ENCODE results near the gene METTL22.

The METTL22 gene

DNA sequence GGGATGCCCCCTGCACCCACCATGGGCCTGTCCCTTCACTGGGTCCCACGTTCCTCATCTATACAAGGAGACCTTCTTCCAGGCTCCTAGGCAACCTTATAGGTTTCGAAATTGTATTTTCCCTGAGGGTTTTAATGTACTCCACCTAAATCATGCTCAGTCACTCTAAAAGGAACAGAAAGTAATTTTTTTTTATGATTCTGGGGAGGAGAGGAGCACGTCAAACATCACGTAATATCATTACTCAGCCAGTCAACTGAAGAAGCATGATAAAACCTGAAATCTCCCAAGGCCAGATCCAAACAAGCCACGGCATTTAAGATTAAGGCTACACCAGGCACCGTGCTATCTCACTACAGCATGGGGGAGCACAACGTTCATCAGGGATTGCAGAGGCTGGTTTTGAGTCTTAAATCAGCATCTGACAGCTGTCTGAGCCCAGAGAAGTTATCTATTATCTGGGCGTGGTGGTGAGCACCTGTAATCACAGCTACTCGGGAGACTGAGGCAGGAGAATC is 27.3 kb upstream of the METTL22 start:
- no peak for DNase-seq

DNA sequence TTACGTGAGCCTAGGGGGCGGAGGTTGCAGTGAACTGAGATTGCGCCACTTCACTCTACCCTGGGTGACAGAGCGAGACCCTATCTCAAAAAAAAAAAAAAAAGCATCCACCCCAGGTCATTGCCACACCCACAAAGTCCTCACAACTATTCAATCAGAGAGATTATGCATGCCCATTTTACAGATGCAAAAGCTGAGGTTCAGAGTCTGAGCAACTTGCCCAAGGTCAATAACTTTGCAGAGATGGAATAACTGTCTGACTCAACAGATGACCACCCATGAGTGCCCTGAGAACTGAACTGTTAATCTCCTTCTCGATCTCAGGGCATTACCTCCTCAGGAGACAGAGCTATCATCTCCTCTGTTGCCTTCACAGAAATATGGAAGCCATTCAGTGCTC is 25.7 kb upstream of the METTL22 start:
- DNase-seq: no peak

DNA sequence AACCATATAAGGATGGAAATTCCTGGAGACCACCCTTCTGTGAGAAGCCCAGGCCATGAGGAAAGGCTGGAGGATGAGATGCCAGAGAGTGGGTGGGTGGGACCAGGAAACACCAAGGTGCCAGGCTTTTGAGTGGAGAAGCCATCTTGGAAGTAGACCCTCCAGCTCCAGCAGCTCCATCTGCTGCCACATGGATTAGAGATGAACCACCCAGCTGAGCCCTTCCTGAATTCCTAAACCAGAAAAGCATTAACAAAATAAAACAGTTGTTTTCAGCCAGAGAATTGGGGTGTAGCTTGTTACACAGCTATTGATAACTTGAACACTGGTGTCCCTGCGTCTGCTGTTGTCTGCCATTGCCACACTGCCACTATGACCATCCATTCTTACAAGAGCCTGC is 24.9 kb upstream of the METTL22 start:
- DNase-seq: no peak

DNA sequence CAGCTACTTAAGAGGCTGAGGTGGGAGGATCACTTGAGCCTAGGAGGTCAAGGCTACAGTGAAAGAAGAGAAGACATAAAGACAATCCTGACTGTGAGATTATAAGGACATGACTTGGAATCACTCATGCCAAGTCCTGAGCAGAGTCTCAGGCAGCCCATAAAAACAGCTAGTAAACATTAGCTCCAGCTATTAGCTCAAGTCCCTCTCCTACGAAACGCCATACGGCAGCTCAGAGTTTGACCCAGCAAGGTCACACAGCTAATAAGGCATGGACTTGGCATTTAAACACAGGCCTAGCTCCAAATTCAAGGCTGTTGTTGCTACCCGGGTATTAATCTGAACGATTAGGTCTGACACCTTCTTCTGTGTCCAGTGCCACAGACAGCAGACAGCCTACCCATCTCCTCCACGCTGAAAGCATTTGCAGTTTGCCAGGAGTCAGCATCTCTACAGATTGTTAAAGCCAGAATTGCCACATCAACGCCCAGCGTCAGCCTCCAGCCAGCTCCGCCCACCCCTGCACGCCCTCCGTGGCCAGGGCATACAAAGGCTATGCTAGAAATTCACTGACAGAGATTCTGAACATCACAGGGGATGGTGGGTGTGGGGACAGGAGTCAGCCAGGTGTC is 21.2 kb upstream of the METTL22 start:
- no peak for DNase-seq

DNA sequence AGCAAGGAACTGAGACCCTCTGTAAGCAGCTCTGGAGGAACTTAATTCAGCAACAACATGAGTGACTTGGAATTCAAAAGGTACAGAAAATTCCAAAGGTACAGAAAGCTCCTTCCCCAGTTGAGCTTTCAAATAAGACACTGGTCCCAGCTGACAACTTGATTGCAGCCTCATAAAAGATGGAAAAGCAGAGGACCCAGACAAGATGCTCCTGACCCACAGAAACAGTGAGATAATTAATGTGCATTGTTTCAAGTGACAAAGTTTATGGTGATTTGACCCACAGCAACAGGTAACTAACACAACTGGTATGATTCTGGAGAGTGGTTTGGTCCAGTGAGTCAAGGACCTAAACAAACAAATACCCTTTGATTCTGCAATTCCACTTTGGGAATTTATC is 15.9 kb upstream of the METTL22 start:
- DNase-seq: no peak

DNA sequence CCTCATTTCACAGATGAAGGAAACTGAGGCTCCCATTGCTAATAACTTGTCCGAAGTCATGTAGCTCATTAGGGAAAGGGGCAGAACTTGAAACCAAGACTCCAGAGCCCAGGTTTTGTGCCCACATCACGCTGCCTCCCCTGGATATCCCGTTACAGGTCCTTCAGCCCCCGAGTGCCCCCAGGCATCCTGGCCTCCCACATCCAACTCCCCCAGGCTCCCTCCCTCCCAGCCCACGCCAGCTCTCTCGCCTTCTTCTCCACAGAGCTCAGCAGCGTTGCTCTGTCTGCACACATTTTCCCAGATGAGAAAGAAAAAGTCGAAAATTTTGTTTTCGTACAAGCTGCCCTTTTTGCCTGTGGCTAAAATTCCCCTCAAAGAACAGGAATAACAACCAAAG is 14.3 kb upstream of the METTL22 start:
- DNase-seq: no peak

DNA sequence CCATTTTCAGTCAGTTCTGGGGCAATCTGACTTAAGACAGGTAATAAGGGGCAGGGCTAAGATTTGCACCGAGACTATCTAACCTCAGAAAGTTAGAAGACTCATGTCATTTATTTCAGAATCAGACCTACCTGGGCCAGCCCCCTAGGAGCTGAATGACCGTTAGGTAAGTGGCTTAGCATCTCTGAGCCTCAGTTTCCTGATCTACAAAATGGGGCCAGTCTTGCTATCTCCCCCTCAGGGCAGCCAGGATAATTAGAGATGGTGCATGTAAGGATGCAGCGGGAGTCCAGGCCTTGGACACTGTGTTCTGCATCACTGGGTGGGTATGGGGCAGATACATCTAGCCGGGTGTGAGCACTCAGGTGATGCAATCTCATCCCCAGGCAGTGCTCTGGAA is 10.4 kb upstream of the METTL22 start:
- no peak for DNase-seq

DNA sequence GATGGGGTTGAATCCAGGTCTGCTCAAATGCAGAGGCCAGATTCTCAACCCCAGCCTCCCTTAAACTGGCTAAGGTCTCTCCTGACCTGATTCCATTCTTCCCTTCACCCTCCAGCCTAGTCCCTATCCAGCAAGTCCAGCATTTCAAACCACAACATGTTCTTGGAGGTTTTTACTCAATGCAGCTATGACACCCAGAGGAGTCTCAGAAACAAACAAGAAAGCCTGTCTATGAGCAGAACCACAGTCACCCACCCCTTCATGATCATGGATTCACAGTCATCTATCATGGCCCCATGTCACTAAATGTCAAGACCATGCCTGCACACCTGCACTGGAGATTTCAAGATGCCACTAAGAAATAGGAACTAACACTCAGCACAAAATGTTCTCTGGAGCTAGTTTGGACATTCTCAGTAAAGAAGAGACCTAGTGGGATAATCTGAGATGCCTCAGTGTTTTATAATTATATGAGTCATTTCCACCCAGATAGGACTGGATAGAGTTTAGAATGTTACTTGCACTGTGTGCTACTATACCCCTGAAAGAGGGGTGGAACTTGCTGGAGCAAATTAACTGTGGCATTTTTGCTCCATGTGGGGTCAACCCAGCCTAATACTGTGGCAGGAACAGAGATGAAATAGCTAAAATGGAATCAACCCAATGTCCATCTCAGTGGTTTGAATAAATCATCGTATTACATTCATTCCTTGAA is 9.5 kb upstream of the METTL22 start:
- DNase-seq: no peak

DNA sequence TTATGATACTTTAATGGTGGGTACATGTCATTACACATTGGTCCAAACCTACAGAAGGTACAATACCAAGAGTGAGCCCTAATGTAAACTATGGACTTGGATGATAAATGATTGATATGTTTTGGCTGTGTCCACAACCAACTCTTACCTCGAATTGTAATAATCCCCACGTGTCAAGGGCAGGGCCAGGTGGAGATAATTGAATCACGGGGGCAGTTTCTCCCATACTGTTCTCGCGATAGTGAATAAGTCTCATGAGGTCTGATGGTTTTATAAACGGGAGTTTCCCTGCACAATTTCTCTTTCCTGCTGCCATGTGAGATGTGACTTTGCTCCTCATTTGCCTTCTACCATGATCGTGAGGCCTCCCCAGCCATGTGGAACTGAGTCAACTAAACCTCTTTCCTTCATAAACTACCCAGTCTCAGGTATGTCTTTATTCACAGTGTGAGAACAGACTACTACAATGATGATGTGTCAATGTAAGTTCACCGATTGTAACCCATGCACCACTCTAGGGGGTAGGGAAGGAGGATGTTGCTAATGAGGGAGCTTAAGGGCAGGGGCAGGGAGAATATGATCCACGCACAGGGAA is 7.0 kb upstream of the METTL22 start:
- no peak for DNase-seq

DNA sequence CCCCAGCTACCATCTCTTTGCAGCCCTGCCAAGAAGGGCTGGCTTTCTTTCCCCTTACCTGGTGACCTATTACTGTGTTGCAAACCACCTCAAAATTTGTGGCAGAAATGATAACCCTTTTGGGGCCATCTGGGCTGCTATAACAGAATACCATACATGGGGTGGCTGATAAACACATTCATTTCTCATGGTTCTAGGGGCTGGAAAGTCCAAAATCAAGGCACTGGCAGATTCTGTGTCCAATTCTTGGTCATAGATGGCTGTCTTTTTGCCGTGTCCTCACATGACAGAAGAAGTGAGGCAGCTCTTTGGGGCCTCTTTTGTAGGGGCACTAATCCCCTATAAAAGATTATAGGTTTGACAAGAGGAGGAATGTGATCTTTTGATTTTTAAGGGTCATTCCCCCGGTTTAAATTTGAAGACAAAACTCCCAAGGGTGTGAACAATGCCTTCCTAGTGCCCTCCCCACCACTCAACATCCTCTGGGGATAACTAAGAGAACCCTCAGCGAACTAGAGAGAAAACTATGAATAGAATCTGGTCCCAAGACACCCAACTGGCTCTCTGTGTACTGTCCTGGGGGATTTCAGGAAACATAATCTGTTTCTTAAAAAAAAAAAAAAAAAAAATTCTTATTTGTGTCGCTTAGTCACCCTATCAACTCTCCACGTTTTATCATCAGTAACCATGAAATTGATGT is 1.7 kb upstream of the METTL22 start:
- DNase-seq: no peak

DNA sequence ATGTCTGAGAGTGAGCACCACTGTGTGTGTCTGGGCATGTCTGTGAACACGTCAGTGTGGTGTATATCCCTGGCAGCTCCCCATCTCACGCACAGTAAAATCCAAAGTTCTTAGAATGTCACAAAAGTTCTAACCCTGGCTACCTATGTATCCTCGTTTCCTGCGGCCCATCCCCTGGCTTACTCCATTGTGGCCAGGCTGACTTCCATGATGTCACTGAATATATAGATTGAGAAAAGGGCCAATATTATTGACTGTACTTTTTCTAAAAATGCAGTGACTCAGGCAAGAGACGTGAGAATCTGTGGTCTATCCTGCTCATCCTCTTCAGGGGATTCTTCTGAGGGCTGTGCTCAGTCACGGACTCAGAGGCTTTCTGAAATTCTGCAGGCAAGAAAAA is 963 bp upstream of the METTL22 start:
- no peak for DNase-seq

DNA sequence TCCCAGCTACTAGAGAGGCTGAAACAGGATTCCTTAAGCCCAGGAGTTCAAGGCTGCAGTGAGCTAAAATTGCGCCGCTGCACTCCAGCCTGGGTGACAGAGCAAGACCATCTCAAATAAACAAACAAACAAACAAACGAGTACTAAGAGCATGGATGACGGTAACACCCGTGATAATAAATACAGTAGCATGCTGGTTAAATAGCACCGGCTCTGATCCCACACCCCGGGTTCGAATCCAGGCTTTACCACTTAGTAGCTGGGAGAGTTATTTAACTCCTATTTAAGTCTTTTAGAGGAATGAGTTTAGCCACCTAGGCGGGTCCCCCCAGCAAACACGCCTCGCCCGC is 301 bp upstream of the METTL22 start:
- DNase-seq: no peak

DNA sequence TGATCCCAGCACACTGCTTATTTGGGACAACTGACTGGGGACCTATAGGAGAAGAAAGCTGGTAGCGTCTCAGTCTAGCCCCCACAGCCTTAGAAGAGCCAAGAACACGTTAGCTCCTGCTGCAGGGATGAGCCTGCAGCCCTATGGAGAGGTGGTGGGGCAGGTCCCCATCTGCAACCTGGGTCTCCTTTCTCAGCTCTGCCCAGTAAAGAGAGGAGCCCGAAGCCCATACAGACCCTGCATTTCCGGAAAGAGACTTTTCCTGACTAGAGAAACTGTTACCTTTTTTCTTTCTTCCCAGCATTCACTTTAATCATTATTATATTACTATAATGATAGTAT is 788 bp downstream of the METTL22 start:
- DNase-seq: no peak

DNA sequence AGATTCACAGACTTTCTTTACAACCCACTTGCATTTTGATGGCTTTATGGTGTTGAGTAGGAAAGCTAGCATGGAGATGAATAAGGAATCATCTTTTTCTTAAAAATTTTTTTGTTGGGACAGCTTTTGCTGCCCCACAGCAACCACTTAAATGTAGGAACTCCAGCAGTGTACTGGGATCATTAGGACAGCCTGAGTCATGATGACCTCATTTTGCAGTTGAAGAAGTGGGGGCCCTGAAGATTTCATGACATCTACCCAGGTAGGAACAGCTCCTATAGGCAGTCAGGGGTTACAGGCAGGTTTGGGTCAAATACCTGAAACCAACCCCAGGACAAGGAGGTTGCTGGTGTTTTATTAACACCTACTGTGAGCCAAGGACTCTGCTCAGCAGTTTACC is 2.1 kb downstream of the METTL22 start:
- DNase-seq: no peak

DNA sequence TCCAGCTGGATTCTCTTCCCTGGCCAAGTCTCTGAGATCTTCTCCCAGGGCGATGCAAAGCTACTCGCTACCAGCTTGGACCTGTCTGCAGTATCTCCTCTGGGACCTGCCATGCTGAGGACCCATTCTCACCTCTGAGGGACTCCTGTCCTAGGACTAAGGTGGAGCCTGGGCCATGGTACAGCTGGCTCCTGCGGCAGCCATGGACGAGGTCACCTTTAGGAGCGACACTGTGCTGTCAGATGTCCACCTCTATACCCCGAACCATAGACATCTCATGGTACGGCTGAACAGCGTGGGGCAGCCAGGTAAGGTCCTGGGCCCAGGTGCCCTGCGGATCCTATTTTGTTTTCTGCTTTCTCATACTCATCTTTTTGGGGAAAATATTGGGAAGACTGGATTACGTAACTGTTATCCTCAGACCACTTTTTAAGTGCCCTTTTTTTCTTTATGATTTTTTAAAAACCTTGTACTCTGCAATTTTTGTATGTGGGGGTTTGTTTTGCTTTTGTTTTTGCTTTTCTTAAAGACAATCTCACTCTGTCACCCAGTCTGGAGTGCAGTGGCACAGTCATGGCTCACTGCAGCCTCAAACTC is 4.1 kb downstream of the METTL22 start:
- DNase-seq: no peak

DNA sequence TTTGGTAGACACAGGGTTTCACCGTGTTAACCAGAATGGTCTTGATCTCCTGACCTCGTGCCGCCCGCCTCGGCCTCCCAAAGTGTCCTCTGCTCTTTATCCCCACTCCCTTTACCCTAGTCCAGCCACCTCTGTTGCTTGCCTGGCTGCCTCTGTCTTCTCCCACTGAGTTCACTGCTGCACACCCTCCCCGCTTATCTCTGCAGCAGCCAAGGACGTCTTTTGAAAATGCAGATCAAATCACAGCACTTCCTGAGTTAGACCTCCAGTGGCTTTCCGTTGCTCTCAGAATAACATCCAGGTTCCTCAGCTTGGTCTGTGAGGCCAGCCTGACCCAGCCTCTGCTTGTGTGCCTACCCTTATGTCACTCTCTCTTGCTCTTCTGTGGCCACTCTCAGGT is 5.4 kb downstream of the METTL22 start:
- DNase-seq: no peak

DNA sequence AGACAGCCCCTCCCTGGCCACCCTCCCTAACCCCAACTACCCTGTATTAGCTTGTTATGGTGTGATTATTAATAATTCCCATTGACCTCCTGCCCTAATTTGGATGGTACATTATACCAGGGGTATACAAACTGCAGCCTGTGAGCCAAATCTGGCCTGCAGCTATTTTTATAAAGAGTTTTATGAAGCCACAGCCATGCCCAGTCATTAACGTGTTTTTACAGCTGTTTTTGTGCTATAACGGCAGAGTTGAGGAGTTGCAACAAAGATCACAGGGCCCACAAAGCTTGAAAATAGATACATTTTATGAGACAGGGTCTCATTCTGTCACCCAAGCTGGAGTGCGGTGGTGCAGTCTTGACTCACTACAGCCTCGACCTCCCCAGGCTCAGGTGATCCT is 6.0 kb downstream of the METTL22 start:
- no peak for DNase-seq

DNA sequence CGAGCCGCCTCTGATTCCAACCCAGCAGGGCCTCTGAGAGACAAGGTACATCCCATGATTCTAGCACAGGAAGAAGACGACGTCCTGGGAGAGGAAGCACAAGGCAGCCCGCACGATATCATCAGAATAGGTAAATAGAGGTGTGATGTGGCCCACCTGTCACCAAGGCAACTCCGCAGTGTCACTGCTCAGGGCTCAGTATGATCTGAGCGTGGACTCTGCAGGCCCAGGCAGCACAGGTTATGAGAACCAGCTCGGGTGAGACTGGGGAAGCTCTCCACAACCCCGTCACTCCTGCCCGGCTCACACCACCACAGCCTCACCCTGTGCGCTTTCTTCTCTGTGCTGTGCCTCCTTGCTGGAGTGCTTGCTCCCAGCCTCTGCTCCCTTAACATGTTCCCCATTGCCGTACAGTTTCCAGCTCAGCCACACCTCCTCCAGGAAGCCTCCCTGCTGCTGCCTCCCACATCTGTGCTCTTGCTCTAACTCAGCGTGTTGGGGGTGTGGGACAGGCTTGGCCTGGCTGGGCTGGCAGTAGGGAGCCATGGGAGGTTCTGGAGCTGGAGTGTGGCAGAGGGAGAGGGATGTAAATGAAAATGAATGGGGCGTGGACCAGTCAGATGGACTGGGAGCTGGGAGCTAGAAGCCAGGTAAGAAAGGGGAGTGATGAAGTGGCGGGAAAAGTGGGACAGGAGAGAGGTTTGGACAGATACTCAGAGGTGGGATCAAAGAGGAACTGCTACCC is 7.7 kb downstream of the METTL22 start:
- DNase-seq: no peak

DNA sequence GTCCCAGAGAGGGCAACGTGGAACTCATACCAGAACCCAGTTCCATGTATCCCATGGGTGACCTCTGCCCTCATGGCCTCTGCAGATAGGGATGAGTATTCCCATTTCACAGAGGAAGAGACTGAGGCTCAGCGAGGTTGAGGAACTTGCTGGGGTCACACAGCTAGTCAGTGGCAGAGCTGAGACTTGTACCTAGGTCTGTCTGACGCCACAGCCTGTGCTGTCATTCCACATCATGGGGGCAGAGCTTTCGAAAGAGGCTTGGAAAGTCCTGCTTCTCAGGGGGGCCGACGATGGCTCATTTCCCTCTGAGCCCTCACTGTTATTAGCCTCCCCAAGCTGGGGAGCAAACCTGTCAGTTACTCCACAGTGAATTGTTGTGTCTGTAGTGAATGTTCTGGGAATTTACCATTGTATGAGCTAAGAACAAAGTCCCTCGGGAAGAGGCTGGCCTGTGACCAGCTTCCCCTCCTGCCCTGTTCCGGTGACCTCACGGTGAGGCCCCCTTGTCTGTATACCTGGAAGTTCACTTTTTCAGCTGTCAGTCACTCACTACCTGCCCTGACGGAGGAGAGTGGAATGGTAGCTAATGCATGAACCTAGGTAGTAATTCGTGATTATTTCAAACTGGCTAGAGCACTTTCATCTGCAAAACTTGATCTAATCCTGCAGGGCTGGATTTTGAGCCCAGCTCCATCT is 8.9 kb downstream of the METTL22 start:
- DNase-seq: no peak

DNA sequence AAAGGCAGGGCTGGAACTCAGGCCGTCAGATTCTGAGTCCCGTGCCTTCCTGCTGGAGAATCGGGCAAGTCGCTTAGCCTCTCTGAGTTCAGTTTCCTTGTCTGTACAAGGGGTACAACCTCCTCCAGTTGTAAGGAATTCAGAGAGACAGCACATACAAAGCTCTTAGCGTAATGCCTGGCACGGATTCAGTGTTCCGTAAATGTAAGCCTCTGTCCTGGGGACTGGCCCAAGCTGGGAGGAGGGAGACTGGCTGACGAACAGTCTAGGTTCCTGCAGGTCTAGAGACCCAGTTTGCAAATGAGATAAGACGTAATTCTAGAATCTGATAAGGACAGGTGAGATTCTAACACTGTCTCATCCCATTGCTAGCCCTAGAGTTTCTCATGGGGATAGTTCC is 9.9 kb downstream of the METTL22 start:
- DNase-seq: no peak

DNA sequence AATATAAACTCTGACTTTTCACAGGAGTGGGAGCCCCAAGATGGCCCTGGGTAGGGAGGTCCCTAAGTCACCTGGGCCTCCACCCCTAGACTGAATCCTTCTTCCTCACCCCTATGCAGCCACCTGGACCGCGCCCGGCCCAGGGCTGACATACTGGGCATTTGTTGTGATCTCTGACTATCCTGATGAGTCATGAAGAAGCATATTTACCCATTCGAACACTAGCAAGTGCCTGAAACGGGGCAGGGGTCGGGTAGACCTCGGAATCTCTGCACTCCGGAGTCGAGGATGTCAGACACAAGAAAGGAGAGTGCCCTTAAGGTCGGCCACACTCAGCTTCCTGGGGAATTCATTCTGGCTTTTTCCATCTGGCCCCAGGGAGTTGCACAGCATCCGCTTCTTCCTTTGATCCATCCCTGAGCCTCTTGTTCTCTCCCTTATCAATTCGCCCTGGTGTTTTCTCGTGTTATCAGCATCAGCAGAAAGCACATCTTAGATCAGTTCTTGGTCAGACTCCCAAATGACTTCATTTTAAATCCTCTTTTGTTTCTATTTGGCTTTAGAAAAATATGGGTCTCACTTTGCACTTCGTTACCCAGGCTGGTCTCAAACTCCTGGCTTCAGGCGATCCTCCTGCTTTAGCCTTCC is 10.4 kb downstream of the METTL22 start:
- no peak for DNase-seq

All from central memory CD4-positive, alpha-beta T cell (primary cell).